ENCODE results near the gene HSD17B12.

The HSD17B12 gene

GRCh38 chr11:43812471-43812870 lies 131.9 kb downstream of the HSD17B12 start:
- DNase-seq = no peak

- no peak for DNase-seq
These were observed 137.7 kb downstream of the HSD17B12 start for GRCh38 chr11:43818220-43818619.

GRCh38 chr11:43819926-43820325 lies 139.4 kb downstream of the HSD17B12 start:
- DNase-seq = no peak

GRCh38 chr11:43823316-43823715 lies 142.8 kb downstream of the HSD17B12 start:
- no peak for DNase-seq

GRCh38 chr11:43823851-43824250 lies 143.3 kb downstream of the HSD17B12 start:
- no peak for DNase-seq

- no peak for DNase-seq
These were observed 144.8 kb downstream of the HSD17B12 start for GRCh38 chr11:43825217-43825816.

GRCh38 chr11:43830928-43831440 lies 150.4 kb downstream of the HSD17B12 start:
- no peak for DNase-seq

- DNase-seq = no peak
These were observed 152.0 kb downstream of the HSD17B12 start for GRCh38 chr11:43832536-43832935.

- peak; percentile 24 for DNase-seq
These were observed 153.1 kb downstream of the HSD17B12 start for GRCh38 chr11:43833657-43834073.

- DNase-seq = no peak
These were observed 153.7 kb downstream of the HSD17B12 start for GRCh38 chr11:43834286-43834685.

GRCh38 chr11:43835104-43835503 lies 154.6 kb downstream of the HSD17B12 start:
- no peak for DNase-seq

- no peak for DNase-seq
These were observed 157.3 kb downstream of the HSD17B12 start for GRCh38 chr11:43837879-43838278.

GRCh38 chr11:43842021-43842420 lies 161.5 kb downstream of the HSD17B12 start:
- DNase-seq = no peak

GRCh38 chr11:43845816-43846215 lies 165.3 kb downstream of the HSD17B12 start:
- no peak for DNase-seq

GRCh38 chr11:43852057-43852636 lies 171.6 kb downstream of the HSD17B12 start:
- peak; percentile 58 for DNase-seq

- DNase-seq = no peak
These were observed 173.2 kb downstream of the HSD17B12 start for GRCh38 chr11:43853781-43854180.

GRCh38 chr11:43856993-43857392 lies 176.5 kb downstream of the HSD17B12 start:
- DNase-seq = no peak

- DNase-seq = no peak
These were observed 180.6 kb downstream of the HSD17B12 start for GRCh38 chr11:43861141-43861540.

GRCh38 chr11:43866520-43866919 lies 186.0 kb downstream of the HSD17B12 start:
- DNase-seq = no peak

- no peak for DNase-seq
These were observed 186.4 kb downstream of the HSD17B12 start for GRCh38 chr11:43866969-43867368.

- no peak for DNase-seq
These were observed 188.5 kb downstream of the HSD17B12 start for GRCh38 chr11:43868852-43869567.

GRCh38 chr11:43871051-43871450 lies 190.5 kb downstream of the HSD17B12 start:
- no peak for DNase-seq

GRCh38 chr11:43872995-43873394 lies 192.5 kb downstream of the HSD17B12 start:
- DNase-seq = no peak

GRCh38 chr11:43874078-43874477 lies 193.5 kb downstream of the HSD17B12 start:
- DNase-seq = no peak

All from right hindlimb (tissue), 1 donor.